Activated naive CD8-positive, alpha-beta T cell treated with anti-CD3 and anti-CD28 coated beads, Interleukin-2, amount 50 U/mL, for 16 hours (primary cell): ENCODE measurements around the gene POU6F2.
"Not testable (repeated sequence)": the region's sequence is repeated elsewhere in the genome, so short reads cannot be mapped to it uniquely, and the experiment has no call there.

Source experiments
- DNase-seq: peaks from one replicate; pipeline ENCODE4 v3.0.0-alpha.2; 2020; ENCODE audit warnings: low read depth, low spot score

The POU6F2 gene

GRCh38 chr7:39186131-39186530, 208.4 kb downstream of the POU6F2 start:
- DNase-seq, result no peak

GRCh38 chr7:39186671-39187070, 209.0 kb downstream of the POU6F2 start:
- DNase-seq, result no peak

GRCh38 chr7:39187130-39187529, 209.4 kb downstream of the POU6F2 start:
- no peak for DNase-seq

GRCh38 chr7:39192476-39192875, 214.8 kb downstream of the POU6F2 start:
- DNase-seq, result no peak

- DNase-seq, result not testable (repeated sequence)
Measured at GRCh38 chr7:39194388-39194787, 216.7 kb downstream of the POU6F2 start.

GRCh38 chr7:39195967-39196366, 218.3 kb downstream of the POU6F2 start:
- no peak for DNase-seq

GRCh38 chr7:39197831-39198230, 220.1 kb downstream of the POU6F2 start:
- DNase-seq, result no peak

- DNase-seq, result no peak
Measured at GRCh38 chr7:39198556-39198955, 220.8 kb downstream of the POU6F2 start.

GRCh38 chr7:39199006-39199405, 221.3 kb downstream of the POU6F2 start:
- DNase-seq, result no peak

- DNase-seq, result no peak
Measured at GRCh38 chr7:39199951-39200350, 222.2 kb downstream of the POU6F2 start.

GRCh38 chr7:39202041-39202440, 224.3 kb downstream of the POU6F2 start:
- no peak for DNase-seq

- no peak for DNase-seq
Measured at GRCh38 chr7:39210362-39210761, 232.7 kb downstream of the POU6F2 start.

- no peak for DNase-seq
Measured at GRCh38 chr7:39211581-39211980, 233.9 kb downstream of the POU6F2 start.

GRCh38 chr7:39212876-39213275, 235.2 kb downstream of the POU6F2 start:
- no peak for DNase-seq

GRCh38 chr7:39217783-39218182, 240.1 kb downstream of the POU6F2 start:
- no peak for DNase-seq

GRCh38 chr7:39219869-39220268, 242.2 kb downstream of the POU6F2 start:
- no peak for DNase-seq

GRCh38 chr7:39221901-39222300, 244.2 kb downstream of the POU6F2 start:
- DNase-seq, result no peak

- DNase-seq, result no peak
Measured at GRCh38 chr7:39228946-39229345, 251.2 kb downstream of the POU6F2 start.

GRCh38 chr7:39233851-39234529, 256.3 kb downstream of the POU6F2 start:
- DNase-seq, result no peak

- DNase-seq, result no peak
Measured at GRCh38 chr7:39238234-39238869, 260.6 kb downstream of the POU6F2 start.

GRCh38 chr7:39240864-39241263, 263.2 kb downstream of the POU6F2 start:
- DNase-seq, result no peak

GRCh38 chr7:39247576-39247975, 269.9 kb downstream of the POU6F2 start:
- DNase-seq, result no peak

GRCh38 chr7:39248041-39248691, 270.5 kb downstream of the POU6F2 start:
- DNase-seq, result no peak
